Measurements from ENCODE around the gene PRKAG1. TPM values are rescaled to one million over a fixed set of nuclear protein-coding genes. Genes with fewer than 3 reads are reported as not detected.

PRKAG1 gene
- total and polyA plus RNA-seq, 10 of the 15 experiments (the other 5 are each of a cell fraction or from before 2014, with no cell fraction given), result 44.5 to 91.6 (median 60.9) TPM

- TF ChIP-seq NKRF (conservative IDR thresholded peaks at IDR 0.05) (no peak; the same call in 1 of the 2 replicates), MTA2 (IDR thresholded peaks at IDR 0.05; ENCODE audit: low read depth) (no peak), KAT2A (conservative IDR thresholded peaks at IDR 0.05; ENCODE audit: control insufficient read depth, low read depth, low read length) (no peak), MXI1 (IDR thresholded peaks at IDR 0.05; ENCODE audit: low read depth, low read length) (no peak), GATAD2B (conservative IDR thresholded peaks at IDR 0.05; ENCODE audit: low read depth) (peak; percentile 41; the same call in 1 of the 2 replicates), BACH1 (IDR thresholded peaks at IDR 0.05; ENCODE audit: borderline replicate concordance) (peak; percentile 52; the same call in 1 of the 2 replicates), NFXL1 (IDR thresholded peaks at IDR 0.05; ENCODE audit: borderline replicate concordance) (no peak), SMAD1 (IDR thresholded peaks at IDR 0.05; ENCODE audit: low read depth, partially characterized antibody) (no peak), NRF1 (conservative IDR thresholded peaks at IDR 0.05; ENCODE audit: low read depth, low read length) (no peak), RAD21 (IDR thresholded peaks at IDR 0.05; ENCODE audit: insufficient read depth, low read depth, low read length) (peak; percentile 78), IKZF2 (IDR thresholded peaks at IDR 0.05) (peak in 1 of 2 experiments; percentile 11; a peak in 1 of 4 replicates), CHD2 (IDR thresholded peaks at IDR 0.05; ENCODE audit: borderline replicate concordance, low read depth, low read length) (no peak), ZNF622 (IDR thresholded peaks at IDR 0.05) (no peak), EED (IDR thresholded peaks at IDR 0.05; ENCODE audit: low read depth) (peak; percentile 45; the same call in 1 of the 2 replicates), IRF5 (IDR thresholded peaks at IDR 0.05; ENCODE audit: borderline replicate concordance) (no peak), STAT1 (conservative IDR thresholded peaks at IDR 0.05) (no peak), IKZF1 (conservative IDR thresholded peaks at IDR 0.05) (peak; percentile 66), CBX3 (IDR thresholded peaks at IDR 0.05; ENCODE audit: borderline replicate concordance, low read depth) (no peak), SIN3A (IDR thresholded peaks at IDR 0.05; ENCODE audit: low read depth, low read length) (no peak), HSF1 (IDR thresholded peaks at IDR 0.05; ENCODE audit: low read depth, low read length) (no peak), KLF5 (IDR thresholded peaks at IDR 0.05; ENCODE audit: partially characterized antibody) (no peak), TCF7 (IDR thresholded peaks at IDR 0.05; ENCODE audit: borderline replicate concordance) (no peak), SIX5 (IDR thresholded peaks at IDR 0.05; ENCODE audit: low read depth, low read length, severe bottlenecking) (no peak), MAX (IDR thresholded peaks at IDR 0.05; ENCODE audit: low read depth, low read length) (no peak), MYC (IDR thresholded peaks at IDR 0.05; ENCODE audit: insufficient read depth, insufficient read length, insufficient replicate concordance, low read length, severe bottlenecking) (no peak), EGR1 (IDR thresholded peaks at IDR 0.05; ENCODE audit: borderline replicate concordance in 1 of 2, low read depth in 2 of 2, low read length in 2 of 2) (peak in 1 of 2 experiments; percentile 61; a peak in 2 of 3 replicates)
Measured at GRCh38 chr12:48996794-48997718, 21.5 kb downstream of the PRKAG1 start (continued).

Data from GM12878 (cell line).